IMR-90 (cell line): ENCODE measurements around the gene STRN4. TPM values are rescaled to one million over a fixed set of nuclear protein-coding genes. Genes with fewer than 3 reads are reported as not detected.

Source experiments
- ATAC-seq: fragments of 200-7000 bp; cut with Tn5 transposase; 2 replicates; pipeline ENCODE4 v1.9.1; 2020; ENCODE audit warnings: low read depth, mild to moderate bottlenecking, moderate library complexity
- BruUV-seq: library from RNA; stranded (reverse); fragments of 400-500 nt; replicated peaks from 2 replicates; lab custom pipeline; 2021; lab: Mats Ljungman, UMichigan
- CTCF ChIA-PET: fragments of 300-600 bp; formaldehyde crosslinking; extraction: SDS; loops from one replicate; lab custom pipeline; 2021; ENCODE audit warnings: antibody characterized with exemption; lab: Yijun Ruan, JAX
- POLR2A ChIA-PET: fragments of 300-600 bp; sonication (Branson Sonifier 250); formaldehyde crosslinking; loops from one replicate; lab custom pipeline; 2022; ENCODE audit warnings: antibody characterized with exemption; ENCODE audit not compliant: unreplicated experiment; lab: Charles Lee
- DNase-seq: peaks from one replicate; pipeline ENCODE4 v3.0.0; 2013
- H2AFZ ChIP-seq: replicated peaks from 2 replicates; pipeline ENCODE3; 2013; ENCODE audit warnings: low read length, mild to moderate bottlenecking; ENCODE audit not compliant: poor library complexity
- H2AK5ac ChIP-seq: 2 replicates; pipeline ENCODE4 v1.6.1; 2013; ENCODE audit warnings: low read depth, low read length, inconsistent platforms
- H2AK9ac ChIP-seq: replicated peaks from 2 replicates; pipeline ENCODE3; 2013; ENCODE audit warnings: mild to moderate bottlenecking, low read depth, low read length, moderate library complexity; ENCODE audit not compliant: poor library complexity
- H2BK120ac ChIP-seq: 2 replicates; pipeline ENCODE4 v1.6.1; 2013; ENCODE audit warnings: low read depth, low read length, inconsistent platforms
- H2BK15ac ChIP-seq: 3 replicates; pipeline ENCODE4 v1.6.1; 2013; ENCODE audit warnings: low read depth, low read length, inconsistent platforms
- H2BK20ac ChIP-seq: 2 replicates; pipeline ENCODE4 v1.6.1; 2013; ENCODE audit warnings: low read depth, mild to moderate bottlenecking, inconsistent platforms, low read length, moderate library complexity
- H2BK5ac ChIP-seq: 2 replicates; pipeline ENCODE4 v1.6.1; 2013; ENCODE audit warnings: mild to moderate bottlenecking, low read depth, low read length, inconsistent platforms; ENCODE audit not compliant: poor library complexity, severe bottlenecking
- H3K14ac ChIP-seq: replicated peaks from 2 replicates; pipeline ENCODE4 v1.6.1; 2013; ENCODE audit warnings: low read depth, low read length, inconsistent platforms
- H3K18ac ChIP-seq: 2 replicates; pipeline ENCODE4 v1.6.1; 2013; ENCODE audit warnings: low read depth, low read length, control low read depth
- H3K23ac ChIP-seq: 2 replicates; pipeline ENCODE4 v1.6.1; 2013; ENCODE audit warnings: low read depth, low read length, inconsistent platforms
- H3K27ac ChIP-seq: 2 replicates; pipeline ENCODE4 v1.5.1; 2013; ENCODE audit warnings: mild to moderate bottlenecking, control low read depth, low read length; ENCODE audit not compliant: insufficient read depth
- H3K27me3 ChIP-seq: 2 replicates; pipeline ENCODE4 v1.6.1; 2013; ENCODE audit warnings: low read length; ENCODE audit not compliant: control insufficient read depth, insufficient read depth
- H3K36me3 ChIP-seq: 2 replicates; pipeline ENCODE4 v1.6.1; 2013; ENCODE audit warnings: low read length, mixed read lengths; ENCODE audit not compliant: control insufficient read depth, insufficient read depth
- H3K4ac ChIP-seq: 2 replicates; pipeline ENCODE4 v1.6.1; 2013; ENCODE audit warnings: low read depth, low read length, inconsistent platforms
- H3K4me1 ChIP-seq: 2 replicates; pipeline ENCODE4 v1.6.1; 2013; ENCODE audit warnings: low read length, mixed read lengths; ENCODE audit not compliant: control insufficient read depth, insufficient read depth
- H3K4me2 ChIP-seq: 2 replicates; pipeline ENCODE4 v1.6.1; 2013; ENCODE audit warnings: low read depth, mild to moderate bottlenecking, control low read depth, low read length, moderate library complexity
- H3K4me3 ChIP-seq: 2 replicates; pipeline ENCODE4 v1.5.1; 2013; ENCODE audit warnings: low read depth, mild to moderate bottlenecking, control low read depth, low read length, moderate library complexity; ENCODE audit not compliant: insufficient read depth
- H3K56ac ChIP-seq: 2 replicates; pipeline ENCODE4 v1.6.1; 2013; ENCODE audit warnings: low read length, inconsistent platforms; ENCODE audit not compliant: insufficient read depth; ENCODE audit errors: extremely low read depth
- H3K79me1 ChIP-seq, 2 experiments: 2 replicates each; pipeline ENCODE4 v1.6.1; 2013; ENCODE audit warnings: low read length in 2 of 2, inconsistent platforms in 1 of 2, low read depth in 1 of 2
- H3K9ac ChIP-seq: 2 replicates; pipeline ENCODE4 v1.6.1; 2013; ENCODE audit warnings: low read depth, low read length, control low read depth
- H3K9me1 ChIP-seq: 2 replicates; pipeline ENCODE4 v1.6.1; 2013; ENCODE audit warnings: low read length, inconsistent platforms; ENCODE audit not compliant: insufficient read depth
- H3K9me3 ChIP-seq: 2 replicates; pipeline ENCODE4 v1.6.1; 2013; ENCODE audit warnings: low read length; ENCODE audit not compliant: control insufficient read depth, insufficient read depth
- H4K20me1 ChIP-seq: 2 replicates; pipeline ENCODE4 v1.6.1; 2013; ENCODE audit warnings: low read length, inconsistent platforms; ENCODE audit not compliant: insufficient read depth
- H4K5ac ChIP-seq: 2 replicates; pipeline ENCODE4 v1.6.1; 2013; ENCODE audit warnings: mild to moderate bottlenecking, low read depth, low read length, control low read depth
- H4K8ac ChIP-seq, 2 experiments: 2 replicates each; pipeline ENCODE4 v1.6.1; 2013; ENCODE audit warnings: low read depth in 2 of 2, low read length in 2 of 2, control low read depth in 1 of 2, inconsistent platforms in 1 of 2
- H4K91ac ChIP-seq: 2 replicates; pipeline ENCODE4 v1.6.1; 2013; ENCODE audit warnings: low read depth, low read length, inconsistent platforms; ENCODE audit not compliant: insufficient read depth
- BHLHE40 ChIP-seq: fragments of 150-350 bp; IDR thresholded peaks from 2 replicates; pipeline ENCODE4 v1.6.1; 2016; ENCODE audit warnings: mild to moderate bottlenecking, low read depth, low read length
- CEBPB ChIP-seq: IDR thresholded peaks from 2 replicates; pipeline ENCODE4 v1.6.1; 2012; ENCODE audit warnings: low read depth, low read length, improper control_type of control experiment
- CTCF ChIP-seq: conservative IDR thresholded peaks from 2 replicates; pipeline ENCODE4 v1.5.1; 2012; ENCODE audit warnings: mild to moderate bottlenecking, low read depth, low read length, improper control_type of control experiment
- ELK1 ChIP-seq: fragments of 150-350 bp; IDR thresholded peaks from 2 replicates; pipeline ENCODE4 v1.6.1; 2016; ENCODE audit warnings: low read depth, mild to moderate bottlenecking, low read length, moderate library complexity, borderline replicate concordance
- FOS ChIP-seq: fragments of 150-350 bp; IDR thresholded peaks from 2 replicates; pipeline ENCODE4 v1.6.1; 2016; ENCODE audit warnings: low read depth, low read length
- MAFK ChIP-seq: IDR thresholded peaks from 2 replicates; pipeline ENCODE4 v1.6.1; 2012; ENCODE audit warnings: low read depth, low read length, improper control_type of control experiment
- MAZ ChIP-seq: IDR thresholded peaks from 2 replicates; pipeline ENCODE4 v1.6.1; 2012; ENCODE audit warnings: low read depth, mild to moderate bottlenecking, low read length, improper control_type of control experiment, moderate library complexity, borderline replicate concordance
- MXI1 ChIP-seq: IDR thresholded peaks from 2 replicates; pipeline ENCODE4 v1.6.1; 2012; ENCODE audit warnings: low read depth, mild to moderate bottlenecking, low read length, moderate library complexity, borderline replicate concordance
- NFE2L2 ChIP-seq: fragments of 150-350 bp; IDR thresholded peaks from 2 replicates; pipeline ENCODE4 v1.6.1; 2016; ENCODE audit warnings: low read depth, mild to moderate bottlenecking, low read length
- POLR2A ChIP-seq: IDR thresholded peaks from 2 replicates; pipeline ENCODE4 v1.6.1; 2012; ENCODE audit warnings: mild to moderate bottlenecking, low read depth, low read length
- RAD21 ChIP-seq: IDR thresholded peaks from 2 replicates; pipeline ENCODE4 v1.6.1; 2012; ENCODE audit warnings: low read length, improper control_type of control experiment
- RCOR1 ChIP-seq: IDR thresholded peaks from 2 replicates; pipeline ENCODE4 v1.6.1; 2012; ENCODE audit warnings: mild to moderate bottlenecking, low read length, improper control_type of control experiment; ENCODE audit not compliant: insufficient replicate concordance
- RFX5 ChIP-seq: IDR thresholded peaks from 2 replicates; pipeline ENCODE4 v1.8.0; 2012; ENCODE audit warnings: low read depth, mild to moderate bottlenecking, low read length, moderate library complexity
- SMC3 ChIP-seq: fragments of 150-350 bp; IDR thresholded peaks from 2 replicates; pipeline ENCODE4 v1.6.1; 2016; ENCODE audit warnings: low read depth, mild to moderate bottlenecking, antibody characterized with exemption, low read length, moderate library complexity
- USF2 ChIP-seq: fragments of 150-350 bp; IDR thresholded peaks from 2 replicates; pipeline ENCODE4 v1.6.1; 2017; ENCODE audit warnings: mild to moderate bottlenecking, antibody characterized with exemption, low read length, low read depth
- WGBS, 2 experiments: methylation state at CpG; one replicate each; pipeline versions ENCODE4 v1.1.5 to v1.1.7; 2013; ENCODE audit warnings: missing lambda C conversion rate in 2 of 2; ENCODE audit not compliant: insufficient read length in 1 of 2; ENCODE audit errors: extremely low coverage in 2 of 2; 5-methylcytosine and 5-hydroxymethylcytosine counted together
- dilution Hi-C: fragments of 300-500 bp; cut with HindIII; formaldehyde crosslinking; loops from one replicate; pipeline ENCODE4 v1.14.3; 2018; ENCODE audit warnings: low sequenced_read_pairs; ENCODE audit not compliant: unreplicated experiment
- in situ Hi-C: fragments of 300-500 bp; cut with MboI; formaldehyde crosslinking; loops from 3 replicates; pipeline ENCODE4 v1.14.3; 2019; ENCODE audit warnings: low sequenced_read_pairs, inconsistent platforms, mixed read lengths
- intact Hi-C: fragments of 100-400 bp; cut with micrococcal nuclease; formaldehyde crosslinking; loops from 2 replicates; pipeline ENCODE4 v1.10.0; 2022
- polyA plus RNA-seq, 3 experiments: library from polyadenylated mRNA; depleted of rRNA; stranded (reverse); fragments of >200 nt; gene quantifications; 2 replicates each; pipeline ENCODE4 v1.2.3, GENCODE V29; 2012; ENCODE audit warnings: low replicate concordance in 1 of 3
- total RNA-seq: library from RNA; depleted of rRNA; stranded (reverse); fragments of >200 nt; gene quantifications from 2 replicates; pipeline ENCODE4 v1.2.3, GENCODE V29; 2012

Gene STRN4
- total and polyA plus RNA-seq, 2 of the 4 experiments (the other 2 are of a cell fraction) = 36.7 to 112 TPM

- Histone ChIP-seq H3K27ac (no peak overlapping the region), H3K4me2 (no peak overlapping the region), H3K18ac (no peak overlapping the region), H3K14ac (no peak overlapping the region), H3K9me1 (no peaks in the 10 kb centered on the region), H2AK5ac (no peak overlapping the region), H3K23ac (no peak overlapping the region), H3K36me3 (peaks cover 47% of the 10 kb centered on the region), H3K4me1 (peaks cover 7% of the 10 kb centered on the region), H2BK15ac (no peak overlapping the region), H4K20me1 (peaks cover 3% of the 10 kb centered on the region; the same call in 1 of the 2 replicates), H3K56ac (no peak overlapping the region), H3K4me3 (no peak overlapping the region), H2AK9ac (no peak overlapping the region), H2BK5ac (no peak overlapping the region), H2BK20ac (no peak overlapping the region), H2BK120ac (no peak overlapping the region), H3K4ac (no peak overlapping the region), H4K91ac (no peak overlapping the region), H3K9ac (no peak overlapping the region), H4K5ac (no peak overlapping the region), H3K9me3 (no peaks in the 10 kb centered on the region), H4K8ac (no peak overlapping the region), H3K79me1 (peaks cover 12 to 44% of the 10 kb centered on the region in 2 experiments), H2AFZ (no peak overlapping the region), H3K27me3 (no peaks in the 10 kb centered on the region)
- WGBS, 2 experiments = 75% methylated on average over 4 of the region's 25 CpGs; no CpG with 5 or more reads in 1 of the 2 experiments
- intact Hi-C loops (no loop called here), in situ Hi-C loops (no loop called here), dilution Hi-C loops (no loop called here)
- CTCF ChIA-PET = no interaction called here
- ATAC-seq (no peak), DNase-seq (no peak)
- POLR2A ChIA-PET = no interaction called here
- BruUV-seq = TSS peak; percentile 85
- TF ChIP-seq ELK1 (no peak), MAFK (no peak), RAD21 (no peak), MAZ (no peak), USF2 (no peak), BHLHE40 (no peak), RCOR1 (no peak), POLR2A (no peak), SMC3 (no peak), MXI1 (no peak), RFX5 (no peak), CTCF (no peak), NFE2L2 (no peak), CEBPB (no peak), FOS (no peak)
Measured at GRCh38 chr19:46719629-46720502, 26.4 kb downstream of the STRN4 start.
